Vagina (tissue), 2 donors: Measurements from ENCODE around the gene MAML3.

Experiments used
- CTCF ChIP-seq, 3 experiments: fragments of 450-650 bp in 2 of 3; fragments of 200-600 bp in 1 of 3; sonication (generic) in 1 of 3; IDR thresholded peaks; one replicate each; pipeline ENCODE4 v1.5.1; 2017 to 2019; ENCODE audit warnings: antibody characterized with exemption in 3 of 3, mild to moderate bottlenecking in 2 of 3, moderate library complexity in 2 of 3
- POLR2A ChIP-seq, 2 donors: fragments of 450-650 bp; IDR thresholded peaks; one replicate each; pipeline ENCODE4 v1.6.1; 2017; ENCODE audit warnings: antibody characterized with exemption in 2 of 2, mild to moderate bottlenecking in 2 of 2, moderate library complexity in 2 of 2

- TF ChIP-seq CTCF (IDR thresholded peaks at IDR 0.05) (no peak), POLR2A (IDR thresholded peaks at IDR 0.05) (no peak)
These were observed 484.1 kb downstream of the MAML3 start for GRCh38 chr4:139669890-139670289.
